Chondrocyte (in vitro differentiated cells): ENCODE data around the gene TMEM270. TPM values are rescaled to one million over a fixed set of nuclear protein-coding genes. Genes with fewer than 3 reads are reported as not detected.

Source experiments
- DNase-seq: peaks from one replicate; pipeline ENCODE4 v3.0.0; 2021; ENCODE audit warnings: mixed read lengths, low spot score
- H3K27ac Mint-ChIP-seq: one replicate; pipeline ENCODE4 v1.8.0; 2021; ENCODE audit warnings: mild to moderate bottlenecking, moderate library complexity, mixed read lengths; ENCODE audit not compliant: unreplicated experiment
- H3K27me3 Mint-ChIP-seq: 2 replicates; pipeline ENCODE4 v1.8.0; 2021; ENCODE audit warnings: low read depth, mixed read lengths
- H3K36me3 Mint-ChIP-seq: 2 replicates; pipeline ENCODE4 v1.8.0; 2021; ENCODE audit warnings: low read depth, mixed read lengths
- H3K4me1 Mint-ChIP-seq: 2 replicates; pipeline ENCODE4 v1.8.0; 2021; ENCODE audit warnings: low read depth, mild to moderate bottlenecking, mixed read lengths
- H3K4me3 Mint-ChIP-seq: one replicate; pipeline ENCODE4 v1.8.0; 2021; ENCODE audit warnings: mild to moderate bottlenecking, moderate library complexity, mixed read lengths; ENCODE audit not compliant: unreplicated experiment
- H3K9me3 Mint-ChIP-seq: 2 replicates; pipeline ENCODE4 v1.8.0; 2021; ENCODE audit warnings: low read depth, mixed read lengths
- CTCF ChIP-seq: fragments of 200-600 bp; sonication (generic); IDR thresholded peaks from 2 replicates; pipeline ENCODE4 v1.5.0; 2021; ENCODE audit warnings: antibody characterized with exemption, mild to moderate bottlenecking, moderate library complexity
- long read RNA-seq: library from polyadenylated mRNA; stranded (forward); transcript quantifications from one replicate; pipeline ENCODE4 v2.0.0, GENCODE V29; 2021
- total RNA-seq: library from RNA; stranded (reverse); gene quantifications from 3 replicates; pipeline ENCODE4 v1.2.1, GENCODE V29; 2021

TMEM270 gene
- 0.25 TPM in 1 of 3 replicates, not detected in the others for total RNA-seq
- long read RNA-seq = 0 reads

GRCh38 chr7:73860859-73861258 lies at the start of gene TMEM270:
TMEM270 (plus strand) TSS chr7:73861159; CDS start chr7:73861195, 36 bp downstream.
- Mint-ChIP-seq H3K4me3 (no peak within 1 kb of the TSS), H3K27me3 (peaks cover 3% of the 10 kb centered on the region), H3K4me1 (no peaks in the 10 kb centered on the region), H3K36me3 (no peaks in the 10 kb centered on the region), H3K27ac (no peak within 1 kb of the TSS), H3K9me3 (no peaks in the 10 kb centered on the region)
- DNase-seq = no peak
- no peak for TF ChIP-seq CTCF

- H3K4me3 Mint-ChIP-seq = no peak overlapping the region
- H3K27me3 Mint-ChIP-seq = peaks cover 1% of the 10 kb centered on the region
- H3K4me1 Mint-ChIP-seq = no peaks in the 10 kb centered on the region
- H3K27ac Mint-ChIP-seq = no peak overlapping the region
- peak; percentile 81 for TF ChIP-seq CTCF
- peak; percentile 81 for DNase-seq
- no peaks in the 10 kb centered on the region for H3K36me3 Mint-ChIP-seq
- H3K9me3 Mint-ChIP-seq = peaks cover 7% of the 10 kb centered on the region
Measured at GRCh38 chr7:73811760-73812168, 49.2 kb upstream of the TMEM270 start.

GRCh38 chr7:73812996-73813395 lies 48.0 kb upstream of the TMEM270 start:
- Mint-ChIP-seq H3K27ac (no peak overlapping the region), H3K9me3 (peaks cover 7% of the 10 kb centered on the region), H3K27me3 (peaks cover 1% of the 10 kb centered on the region), H3K4me3 (no peak overlapping the region), H3K36me3 (no peaks in the 10 kb centered on the region), H3K4me1 (no peaks in the 10 kb centered on the region)
- no peak for TF ChIP-seq CTCF
- DNase-seq = no peak

- no peak for TF ChIP-seq CTCF
- peaks cover 1% of the 10 kb centered on the region for H3K27me3 Mint-ChIP-seq
- no peaks in the 10 kb centered on the region for H3K36me3 Mint-ChIP-seq
- DNase-seq = peak; percentile 46
- no peaks in the 10 kb centered on the region for H3K4me1 Mint-ChIP-seq
- H3K4me3 Mint-ChIP-seq = no peak overlapping the region
- H3K27ac Mint-ChIP-seq = no peak overlapping the region
- H3K9me3 Mint-ChIP-seq = peaks cover 7% of the 10 kb centered on the region
Measured at GRCh38 chr7:73815436-73815835, 45.5 kb upstream of the TMEM270 start.

- no peaks in the 10 kb centered on the region for H3K36me3 Mint-ChIP-seq
- no peak for TF ChIP-seq CTCF
- H3K9me3 Mint-ChIP-seq = peaks cover 7% of the 10 kb centered on the region
- no peaks in the 10 kb centered on the region for H3K27me3 Mint-ChIP-seq
- H3K27ac Mint-ChIP-seq = no peak overlapping the region
- no peak overlapping the region for H3K4me3 Mint-ChIP-seq
- H3K4me1 Mint-ChIP-seq = peaks cover 3% of the 10 kb centered on the region
- DNase-seq = peak; percentile 57
Measured at GRCh38 chr7:73817121-73817520, 43.8 kb upstream of the TMEM270 start.
